Measurements from ENCODE around the gene RAB3A. TPM values are rescaled to one million over a fixed set of nuclear protein-coding genes. Genes with fewer than 3 reads are reported as not detected.

Gene RAB3A
- total and polyA plus RNA-seq, 3 experiments from 2014 or later: 0.59 to 3.8 (median 2.9) TPM

DNA sequence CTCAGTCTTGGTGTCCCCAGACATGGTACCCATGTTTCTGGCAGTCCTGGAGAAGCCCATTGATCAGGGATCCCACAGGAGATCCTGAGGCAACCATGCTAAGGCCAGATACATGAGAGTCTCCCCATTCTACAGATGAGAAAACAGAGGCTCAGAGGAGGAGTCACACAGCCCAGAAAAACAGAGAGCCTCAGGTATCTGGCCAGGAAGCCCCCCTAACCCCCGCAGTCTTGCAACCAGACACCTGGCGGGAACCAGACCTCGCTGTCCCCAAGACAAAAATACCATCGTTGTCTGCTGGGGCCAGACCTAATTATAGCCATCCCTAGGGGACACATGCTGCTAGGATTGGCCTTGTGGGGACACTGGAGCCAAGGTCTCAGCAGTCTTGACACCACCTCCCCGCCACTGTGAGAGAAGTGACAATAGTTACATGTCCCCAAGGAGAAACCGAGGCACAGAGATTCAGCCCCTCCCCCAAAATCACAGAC, 24.0 kb upstream of the RAB3A start:
- Mint-ChIP-seq H3K36me3 (peaks cover 0 to 3% (median 2%) of the 10 kb centered on the region in 3 donors), H3K27me3 (peaks cover 62 to 75% of the 10 kb centered on the region in 2 donors), H3K4me1 (peaks cover 12 to 29% (median 16%) of the 10 kb centered on the region in 3 donors), H3K27ac (no peak overlapping the region), H3K9me3 (peaks cover 0 to 2% (median 0%) of the 10 kb centered on the region in 5 donors), H3K4me3 (no peak overlapping the region)
- H3K27me3 ChIP-seq (ENCODE audit: insufficient read depth, low read length, poor library complexity, severe bottlenecking): peaks cover 49% of the 10 kb centered on the region
- no peak overlapping the region for H3K4me3 ChIP-seq (ENCODE audit: low read length)
- H3K9me3 ChIP-seq (ENCODE audit: low read length): no peaks in the 10 kb centered on the region
- H3K36me3 ChIP-seq (ENCODE audit: insufficient read depth, low read length): no peaks in the 10 kb centered on the region
- no peak for DNase-seq
- H3K4me1 ChIP-seq (ENCODE audit: insufficient read depth, low read length): peaks cover 24% of the 10 kb centered on the region
- CTCF ChIA-PET: no interaction called here
- POLR2A ChIA-PET: no interaction called here
- H3K27ac ChIP-seq (ENCODE audit: low read depth, low read length): no peak overlapping the region

- Mint-ChIP-seq H3K4me1 (peaks cover 12 to 29% (median 16%) of the 10 kb centered on the region in 3 donors), H3K27ac (peak overlapping the region in 1 of 8 donors; percentile 29), H3K4me3 (peak overlapping the region in 2 of 7 donors; percentile 58 to 87), H3K36me3 (peaks cover 0 to 3% (median 0%) of the 10 kb centered on the region in 3 donors), H3K27me3 (peaks cover 61 to 73% of the 10 kb centered on the region in 2 donors), H3K9me3 (no peaks in the 10 kb centered on the region)
- DNase-seq: no peak
- H3K27me3 ChIP-seq (ENCODE audit: insufficient read depth, low read length, poor library complexity, severe bottlenecking): peaks cover 43% of the 10 kb centered on the region
- H3K9me3 ChIP-seq (ENCODE audit: low read length): no peaks in the 10 kb centered on the region
- H3K4me1 ChIP-seq (ENCODE audit: insufficient read depth, low read length): peaks cover 24% of the 10 kb centered on the region
- H3K4me3 ChIP-seq (ENCODE audit: low read length): no peak overlapping the region
- no peak overlapping the region for H3K27ac ChIP-seq (ENCODE audit: low read depth, low read length)
- POLR2A ChIA-PET: no interaction called here
- CTCF ChIA-PET: no interaction called here
- H3K36me3 ChIP-seq (ENCODE audit: insufficient read depth, low read length): no peaks in the 10 kb centered on the region
These were observed 23.3 kb upstream of the RAB3A start for GRCh38 chr19:18226956-18227780.

DNA sequence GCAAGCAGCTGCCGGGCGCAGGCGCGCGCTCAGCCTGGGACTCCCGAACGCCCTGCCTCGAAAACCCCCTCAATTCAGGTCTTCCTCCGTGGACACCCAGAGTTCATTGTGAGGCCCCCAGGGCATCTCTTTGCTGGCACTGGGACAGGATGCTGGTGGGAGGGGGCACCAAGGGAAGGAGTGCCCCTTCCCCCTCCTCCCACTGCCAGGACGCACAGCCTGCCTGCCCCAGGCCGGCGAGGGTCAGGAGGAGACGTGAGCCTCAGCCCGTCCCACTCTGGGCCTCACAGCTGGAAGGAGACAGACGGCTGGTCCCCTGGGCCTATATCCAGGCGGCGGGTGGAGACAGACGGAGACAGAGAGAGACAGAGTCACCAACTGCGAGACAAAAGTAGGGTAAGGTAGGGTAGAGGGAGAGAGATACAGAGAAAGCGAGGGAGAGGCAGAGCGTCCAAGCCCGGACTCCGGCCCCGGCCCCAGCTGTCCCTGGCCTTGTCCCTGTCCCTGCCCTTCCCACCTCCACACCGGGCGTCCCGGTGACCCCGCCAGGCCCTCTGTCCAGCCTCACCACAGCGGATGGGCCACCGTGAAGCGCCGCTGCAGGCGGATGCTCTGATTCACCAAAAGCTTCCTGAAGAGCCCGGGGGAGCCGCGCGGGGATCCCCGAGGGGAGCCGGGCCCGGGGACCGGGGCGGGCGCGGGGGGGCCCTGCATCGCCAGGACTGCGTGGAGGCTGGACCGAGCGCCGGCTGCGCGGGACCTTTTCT, 22.0 kb upstream of the RAB3A start, which contains the start of gene PDE4C:
PDE4C (minus strand) TSS at position 737 of the 767 bp plus-strand sequence; CDS start at position 714, 23 bp downstream.
- DNase-seq: no peak

GRCh38 chr19:18225355-18225701, 21.5 kb upstream of the RAB3A start:
- Mint-ChIP-seq H3K4me3 (peak overlapping the region in 5 of 7 donors; percentile 85 to 91 (median 88)), H3K36me3 (peaks cover 0 to 3% (median 0%) of the 10 kb centered on the region in 3 donors), H3K27me3 (peaks cover 54 to 72% of the 10 kb centered on the region in 2 donors), H3K4me1 (peaks cover 14 to 32% (median 16%) of the 10 kb centered on the region in 3 donors), H3K9me3 (no peaks in the 10 kb centered on the region), H3K27ac (no peak overlapping the region)
- peaks cover 24% of the 10 kb centered on the region for H3K4me1 ChIP-seq (ENCODE audit: insufficient read depth, low read length)
- no peak for DNase-seq
- ChIA-PET POLR2A (no interaction called here), CTCF (interaction anchor here (1.2 to 1.6 kb wide), 3 partner anchors 51 to 64 kb away, joined by 3 read pairs; no protein-coding TSS in a partner anchor)
- H3K4me3 ChIP-seq (ENCODE audit: low read length): no peak overlapping the region
- no peaks in the 10 kb centered on the region for H3K36me3 ChIP-seq (ENCODE audit: insufficient read depth, low read length)
- no peak overlapping the region for H3K27ac ChIP-seq (ENCODE audit: low read depth, low read length)
- peaks cover 36% of the 10 kb centered on the region for H3K27me3 ChIP-seq (ENCODE audit: insufficient read depth, low read length, poor library complexity, severe bottlenecking)
- no peaks in the 10 kb centered on the region for H3K9me3 ChIP-seq (ENCODE audit: low read length)

More for the DNA sequence above, 22.0 kb upstream of the RAB3A start, which contains the start of gene PDE4C:
- peaks cover 36% of the 10 kb centered on the region for H3K27me3 ChIP-seq (ENCODE audit: insufficient read depth, low read length, poor library complexity, severe bottlenecking)
- peak within 1 kb of the TSS in 1 of 8 donors; percentile 29 for H3K27ac Mint-ChIP-seq
- no peak within 1 kb of the TSS for H3K27ac ChIP-seq (ENCODE audit: low read depth, low read length)
- no peaks in the 10 kb centered on the region for H3K36me3 ChIP-seq (ENCODE audit: insufficient read depth, low read length)
- no peaks in the 10 kb centered on the region for H3K9me3 Mint-ChIP-seq
- H3K4me1 Mint-ChIP-seq: peaks cover 12 to 32% (median 16%) of the 10 kb centered on the region in 3 donors
- H3K4me1 ChIP-seq (ENCODE audit: insufficient read depth, low read length): peaks cover 24% of the 10 kb centered on the region
- peak within 1 kb of the TSS in 4 of 7 donors; percentile 85 to 91 (median 86) for H3K4me3 Mint-ChIP-seq
- peaks cover 60 to 74% of the 10 kb centered on the region in 2 donors for H3K27me3 Mint-ChIP-seq
- no peaks in the 10 kb centered on the region for H3K9me3 ChIP-seq (ENCODE audit: low read length)
- CTCF ChIA-PET: no interaction called here
- H3K4me3 ChIP-seq (ENCODE audit: low read length): no peak within 1 kb of the TSS
- H3K36me3 Mint-ChIP-seq: peaks cover 0 to 3% (median 0%) of the 10 kb centered on the region in 3 donors
- POLR2A ChIA-PET: no interaction called here

DNA sequence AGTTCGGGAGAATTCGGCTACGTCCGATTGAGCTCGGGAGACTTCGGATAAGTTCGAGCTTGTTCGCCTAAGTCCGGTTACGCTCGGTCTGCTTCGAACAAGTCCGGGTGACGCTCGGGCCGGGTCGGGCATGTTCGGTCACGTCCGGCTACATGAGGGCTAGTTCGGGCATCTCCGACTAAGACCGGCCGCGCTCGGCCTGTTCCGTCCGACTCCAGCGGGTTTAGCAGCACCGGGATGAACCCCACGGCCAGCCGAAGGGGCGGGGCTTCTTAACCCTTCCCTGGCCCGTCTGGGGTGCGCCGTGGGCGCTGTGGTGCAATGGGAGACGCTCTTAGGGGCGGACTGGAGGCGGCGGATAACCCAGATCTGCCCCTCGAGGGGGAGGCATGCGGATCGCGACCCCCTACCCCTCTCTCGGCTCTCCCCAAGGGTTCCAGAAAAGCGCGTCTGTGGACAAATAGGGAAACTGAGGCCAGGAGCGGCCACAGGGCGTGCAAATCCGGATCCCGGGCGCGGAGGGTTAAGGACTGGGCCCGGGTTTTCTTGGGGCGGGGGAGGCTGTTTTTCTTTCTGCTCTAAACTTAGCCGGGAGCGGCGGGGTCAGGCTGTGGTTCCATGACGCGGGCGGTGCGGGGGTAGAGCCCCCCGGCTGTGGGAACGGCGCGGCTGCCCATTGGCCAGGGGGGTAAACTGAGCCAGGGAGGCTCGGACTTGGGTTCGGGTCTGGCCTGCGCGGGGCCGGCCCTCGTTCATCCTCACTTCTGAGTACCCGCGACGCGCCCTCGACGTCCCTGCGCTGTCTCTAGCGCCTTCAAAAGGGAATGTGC, 20.9 kb upstream of the RAB3A start:
- no peaks in the 10 kb centered on the region for H3K9me3 Mint-ChIP-seq
- DNase-seq: peak; percentile 66 to 86 (median 74)
- H3K4me1 ChIP-seq (ENCODE audit: insufficient read depth, low read length): peaks cover 24% of the 10 kb centered on the region
- ChIA-PET CTCF (interaction anchor here (0.8 to 1.6 kb wide), 6 partner anchors 27 to 182 kb away, joined by 3 to 4 read pairs (median 3); partner anchors contain the start of gene MPV17L2), POLR2A (interaction anchor here (1.0 kb wide), 1 partner anchor 57 kb away, joined by 5 read pairs; no protein-coding TSS in a partner anchor)
- peak overlapping the region; percentile 31 for H3K27ac ChIP-seq (ENCODE audit: low read depth, low read length)
- H3K36me3 ChIP-seq (ENCODE audit: insufficient read depth, low read length): no peaks in the 10 kb centered on the region
- peaks cover 0 to 3% (median 0%) of the 10 kb centered on the region in 3 donors for H3K36me3 Mint-ChIP-seq
- H3K4me3 ChIP-seq (ENCODE audit: low read length): peak overlapping the region; percentile 55
- H3K4me3 Mint-ChIP-seq: peak overlapping the region; percentile 60 to 91 (median 85)
- peaks cover 36% of the 10 kb centered on the region for H3K27me3 ChIP-seq (ENCODE audit: insufficient read depth, low read length, poor library complexity, severe bottlenecking)
- peaks cover 14 to 32% (median 16%) of the 10 kb centered on the region in 3 donors for H3K4me1 Mint-ChIP-seq
- H3K9me3 ChIP-seq (ENCODE audit: low read length): no peaks in the 10 kb centered on the region
- peak overlapping the region in 5 of 8 donors; percentile 34 to 86 (median 59) for H3K27ac Mint-ChIP-seq
- peaks cover 51 to 72% of the 10 kb centered on the region in 2 donors for H3K27me3 Mint-ChIP-seq

DNA sequence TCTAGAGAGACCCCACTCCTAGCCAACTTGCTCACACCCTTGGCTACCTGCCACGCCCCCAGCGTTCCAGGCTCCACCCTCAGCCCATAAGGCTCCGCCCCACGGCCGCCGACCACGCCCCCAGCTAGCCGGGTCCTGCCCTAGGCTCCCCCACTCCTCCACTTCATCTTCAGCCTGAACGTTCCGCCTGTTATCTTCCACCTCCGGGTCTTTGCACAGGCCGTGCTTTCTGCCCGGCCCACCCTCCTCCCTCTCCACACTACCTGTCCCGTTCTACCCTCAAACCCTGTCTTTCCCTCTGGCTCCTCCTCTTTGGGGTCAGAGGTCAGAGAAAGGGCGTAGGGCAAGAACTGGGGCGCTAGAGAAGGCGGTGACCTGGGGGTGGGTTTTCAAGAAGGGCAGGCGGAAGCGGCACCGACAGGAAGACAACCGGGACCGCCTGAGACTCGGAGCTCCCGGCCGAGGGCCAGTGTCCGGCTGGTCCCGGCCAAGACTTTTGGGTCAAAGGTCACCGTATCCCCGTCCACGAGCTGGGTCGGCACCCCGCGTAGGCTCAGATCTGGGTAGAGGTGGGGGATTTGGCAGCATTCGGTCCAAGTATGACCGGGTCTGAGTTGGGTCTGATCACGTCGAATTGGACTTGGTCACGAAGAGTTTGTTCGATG, 20.1 kb upstream of the RAB3A start:
- H3K27me3 ChIP-seq (ENCODE audit: insufficient read depth, low read length, poor library complexity, severe bottlenecking): peaks cover 36% of the 10 kb centered on the region
- H3K4me1 ChIP-seq (ENCODE audit: insufficient read depth, low read length): peaks cover 24% of the 10 kb centered on the region
- H3K4me3 ChIP-seq (ENCODE audit: low read length): peak overlapping the region; percentile 55
- Mint-ChIP-seq H3K4me1 (peaks cover 14 to 32% (median 16%) of the 10 kb centered on the region in 3 donors), H3K27me3 (peaks cover 51 to 68% of the 10 kb centered on the region in 2 donors), H3K4me3 (peak overlapping the region; percentile 60 to 91 (median 85)), H3K27ac (peak overlapping the region in 4 of 8 donors; percentile 34 to 86 (median 67)), H3K9me3 (no peaks in the 10 kb centered on the region), H3K36me3 (peaks cover 0 to 3% (median 0%) of the 10 kb centered on the region in 3 donors)
- no peaks in the 10 kb centered on the region for H3K36me3 ChIP-seq (ENCODE audit: insufficient read depth, low read length)
- DNase-seq: no peak
- H3K9me3 ChIP-seq (ENCODE audit: low read length): no peaks in the 10 kb centered on the region
- H3K27ac ChIP-seq (ENCODE audit: low read depth, low read length): peak overlapping the region; percentile 31
- CTCF ChIA-PET: interaction anchor here (0.8 to 1.6 kb wide), 8 partner anchors 23 to 183 kb away, joined by 3 to 4 read pairs (median 3); partner anchors contain the start of gene MPV17L2
- POLR2A ChIA-PET: interaction anchor here (1.0 kb wide), 1 partner anchor 58 kb away, joined by 5 read pairs; no protein-coding TSS in a partner anchor
